ENCODE data around the gene CTXND1.
A peak's percentile ranks its signal among the peaks of the same experiment; 100 is the strongest.
"Not testable (repeated sequence)": the region's sequence is repeated elsewhere in the genome, so short reads cannot be mapped to it uniquely, and the experiment has no call there.

The CTXND1 gene

GRCh38 chr15:80252121-80252518 is at the start of gene CTXND1:
CTXND1 (minus strand) TSS chr15:80252213; CDS start chr15:80201949, 50,264 bp downstream.
- peak; percentile 78 for DNase-seq

GRCh38 chr15:80301472-80301871 is 49.5 kb upstream of the CTXND1 start:
- no peak for DNase-seq

GRCh38 chr15:80295777-80296176 is 43.8 kb upstream of the CTXND1 start:
- not testable (repeated sequence) for DNase-seq

- no peak for DNase-seq
Measured at GRCh38 chr15:80292079-80292478, 40.1 kb upstream of the CTXND1 start.

- not testable (repeated sequence) for DNase-seq
Measured at GRCh38 chr15:80290891-80291290, 38.9 kb upstream of the CTXND1 start.

- DNase-seq: peak; percentile 3
Measured at GRCh38 chr15:80289528-80290495, 37.8 kb upstream of the CTXND1 start.

GRCh38 chr15:80288131-80288530 is 36.1 kb upstream of the CTXND1 start:
- no peak for DNase-seq

- DNase-seq: no peak
Measured at GRCh38 chr15:80286055-80286454, 34.0 kb upstream of the CTXND1 start.

GRCh38 chr15:80285379-80285778 is 33.4 kb upstream of the CTXND1 start:
- DNase-seq: no peak

GRCh38 chr15:80283531-80283930 is 31.5 kb upstream of the CTXND1 start:
- DNase-seq: no peak

GRCh38 chr15:80277147-80277546 is 25.1 kb upstream of the CTXND1 start:
- DNase-seq: no peak

- no peak for DNase-seq
Measured at GRCh38 chr15:80275961-80276360, 23.9 kb upstream of the CTXND1 start.

- DNase-seq: no peak
Measured at GRCh38 chr15:80274996-80275395, 23.0 kb upstream of the CTXND1 start.

- DNase-seq: no peak
Measured at GRCh38 chr15:80274554-80274953, 22.5 kb upstream of the CTXND1 start.

- peak; percentile 33 for DNase-seq
Measured at GRCh38 chr15:80272987-80273386, 21.0 kb upstream of the CTXND1 start.

- no peak for DNase-seq
Measured at GRCh38 chr15:80270472-80270871, 18.5 kb upstream of the CTXND1 start.

GRCh38 chr15:80268101-80268500 is 16.1 kb upstream of the CTXND1 start:
- DNase-seq: no peak

- DNase-seq: no peak
Measured at GRCh38 chr15:80267658-80268057, 15.6 kb upstream of the CTXND1 start.

- DNase-seq: no peak
Measured at GRCh38 chr15:80266745-80267144, 14.7 kb upstream of the CTXND1 start.

GRCh38 chr15:80266113-80266512 is 14.1 kb upstream of the CTXND1 start:
- DNase-seq: no peak

- DNase-seq: no peak
Measured at GRCh38 chr15:80265021-80265420, 13.0 kb upstream of the CTXND1 start.

GRCh38 chr15:80264031-80264430 is 12.0 kb upstream of the CTXND1 start:
- DNase-seq: peak; percentile 48

- no peak for DNase-seq
Measured at GRCh38 chr15:80260551-80260950, 8.5 kb upstream of the CTXND1 start.

GRCh38 chr15:80259942-80260510 is 8.0 kb upstream of the CTXND1 start:
- DNase-seq: no peak
